ENCODE results near the gene TMEM141.

TMEM141 gene

GRCh38 chr9:136814725-136815421 is 23.7 kb downstream of the TMEM141 start:
- DNase-seq (ENCODE audit: low spot score), result no peak

- DNase-seq (ENCODE audit: low spot score), result no peak
Measured at GRCh38 chr9:136815422-136815782, 24.3 kb downstream of the TMEM141 start.

- DNase-seq (ENCODE audit: low spot score), result peak; percentile 83
Measured at GRCh38 chr9:136820971-136821825, 30.1 kb downstream of the TMEM141 start.

GRCh38 chr9:136821826-136822544 is 30.8 kb downstream of the TMEM141 start:
- DNase-seq (ENCODE audit: low spot score), result no peak

- no peak for DNase-seq (ENCODE audit: low spot score)
Measured at GRCh38 chr9:136823136-136824046, 32.2 kb downstream of the TMEM141 start.

GRCh38 chr9:136824496-136825225 is 33.5 kb downstream of the TMEM141 start:
- DNase-seq (ENCODE audit: low spot score), result no peak

- no peak for DNase-seq (ENCODE audit: low spot score)
Measured at GRCh38 chr9:136825295-136826187, 34.4 kb downstream of the TMEM141 start.

- no peak for DNase-seq (ENCODE audit: low spot score)
Measured at GRCh38 chr9:136826188-136826541, 35.0 kb downstream of the TMEM141 start.

- no peak for DNase-seq (ENCODE audit: low spot score)
Measured at GRCh38 chr9:136826703-136827582, 35.8 kb downstream of the TMEM141 start.

- DNase-seq (ENCODE audit: low spot score), result no peak
Measured at GRCh38 chr9:136827794-136828473, 36.8 kb downstream of the TMEM141 start.

- DNase-seq (ENCODE audit: low spot score), result no peak
Measured at GRCh38 chr9:136828474-136829140, 37.5 kb downstream of the TMEM141 start.

- DNase-seq (ENCODE audit: low spot score), result no peak
Measured at GRCh38 chr9:136829412-136829811, 38.3 kb downstream of the TMEM141 start.

- DNase-seq (ENCODE audit: low spot score), result no peak
Measured at GRCh38 chr9:136829981-136830885, 39.1 kb downstream of the TMEM141 start.

GRCh38 chr9:136831002-136831719 is 40.0 kb downstream of the TMEM141 start:
- DNase-seq (ENCODE audit: low spot score), result no peak

GRCh38 chr9:136831720-136832104 is 40.6 kb downstream of the TMEM141 start:
- DNase-seq (ENCODE audit: low spot score), result no peak

- no peak for DNase-seq (ENCODE audit: low spot score)
Measured at GRCh38 chr9:136832581-136832980, 41.4 kb downstream of the TMEM141 start.
